Natural killer cell (primary cell): ENCODE results near the gene FKBP9. TPM values are rescaled to one million over a fixed set of nuclear protein-coding genes. Genes with fewer than 3 reads are reported as not detected.
"Not testable (repeated sequence)": the region's sequence is repeated elsewhere in the genome, so short reads cannot be mapped to it uniquely, and the experiment has no call there.

Experiments
- ATAC-seq, 3 donors: fragments of 150-1000 bp in 2 of 3; fragments of 200-7000 bp in 1 of 3; cut with Tn5 transposase; 1 replicate in 1 of 3; 2 replicates in 2 of 3; pipeline ENCODE4 v1.10.0; 2021; ENCODE audit warnings: mild to moderate bottlenecking in 2 of 3, moderate library complexity in 2 of 3
- DNase-seq, 2 donors: peaks; one replicate each; pipeline versions ENCODE4 v3.0.0 to v3.0.0-alpha.2; 2013 to 2021; ENCODE audit warnings: mixed read lengths in 1 of 2
- H3K27ac ChIP-seq: one replicate; pipeline ENCODE4 v1.5.1; 2013; ENCODE audit warnings: mild to moderate bottlenecking, low read length
- H3K27me3 ChIP-seq: one replicate; pipeline ENCODE4 v1.6.1; 2013; ENCODE audit warnings: low read length; ENCODE audit not compliant: control insufficient read depth, insufficient read depth
- H3K36me3 ChIP-seq: one replicate; pipeline ENCODE4 v1.6.1; 2013; ENCODE audit warnings: low read length; ENCODE audit not compliant: control insufficient read depth, insufficient read depth
- H3K4me1 ChIP-seq: one replicate; pipeline ENCODE4 v1.6.1; 2013; ENCODE audit warnings: low read length; ENCODE audit not compliant: control insufficient read depth, insufficient read depth
- H3K4me3 ChIP-seq: one replicate; pipeline ENCODE4 v1.5.1; 2013; ENCODE audit warnings: low read length
- H3K9me3 ChIP-seq: one replicate; pipeline ENCODE4 v1.6.1; 2013; ENCODE audit warnings: low read length; ENCODE audit not compliant: control insufficient read depth, insufficient read depth
- H3K27ac Mint-ChIP-seq, 2 donors: one replicate each; pipeline ENCODE4 v1.8.0; 2022; ENCODE audit warnings: mild to moderate bottlenecking in 2 of 2, mixed read lengths in 2 of 2, moderate library complexity in 1 of 2
- H3K27me3 Mint-ChIP-seq, 2 donors: one replicate each; pipeline ENCODE4 v1.8.0; 2022; ENCODE audit warnings: low read depth in 2 of 2, mixed read lengths in 2 of 2
- H3K36me3 Mint-ChIP-seq: one replicate; pipeline ENCODE4 v1.8.0; 2022; ENCODE audit warnings: mixed read lengths
- H3K4me1 Mint-ChIP-seq, 2 donors: one replicate each; pipeline ENCODE4 v1.8.0; 2022; ENCODE audit warnings: mixed read lengths in 2 of 2
- H3K4me3 Mint-ChIP-seq: one replicate; pipeline ENCODE4 v1.8.0; 2022; ENCODE audit warnings: mild to moderate bottlenecking, moderate library complexity, mixed read lengths
- H3K9me3 Mint-ChIP-seq, 2 donors: one replicate each; pipeline ENCODE4 v1.8.0; 2022; ENCODE audit warnings: mixed read lengths in 2 of 2
- WGBS: methylation state at CpG from one replicate; pipeline ENCODE4 v1.1.7; 2013; ENCODE audit warnings: missing lambda C conversion rate; ENCODE audit not compliant: insufficient coverage; 5-methylcytosine and 5-hydroxymethylcytosine counted together
- intact Hi-C: fragments of 100-400 bp; cut with micrococcal nuclease; formaldehyde crosslinking; loops from one replicate; pipeline ENCODE4 v1.14.2; 2022
- total RNA-seq, 4 donors: library from RNA; stranded (reverse); fragments of 120-200 nt in 1 of 4; gene quantifications; one replicate each; pipeline versions ENCODE4 v1.2.3 to v1.2.4, GENCODE V29; 2013 to 2022
- TF ChIP-seq, protein P1 (sequence below): fragments of 200-600 bp; IDR thresholded peaks from one replicate; pipeline ENCODE4 v1.8.0; 2022; ENCODE audit warnings: antibody characterized with exemption

Gene FKBP9
- total RNA-seq, 3 donors from 2014 or later (not counting 1 experiment from before 2014, with no cell fraction given), result 2.3 TPM; not detected in 2

DNA sequence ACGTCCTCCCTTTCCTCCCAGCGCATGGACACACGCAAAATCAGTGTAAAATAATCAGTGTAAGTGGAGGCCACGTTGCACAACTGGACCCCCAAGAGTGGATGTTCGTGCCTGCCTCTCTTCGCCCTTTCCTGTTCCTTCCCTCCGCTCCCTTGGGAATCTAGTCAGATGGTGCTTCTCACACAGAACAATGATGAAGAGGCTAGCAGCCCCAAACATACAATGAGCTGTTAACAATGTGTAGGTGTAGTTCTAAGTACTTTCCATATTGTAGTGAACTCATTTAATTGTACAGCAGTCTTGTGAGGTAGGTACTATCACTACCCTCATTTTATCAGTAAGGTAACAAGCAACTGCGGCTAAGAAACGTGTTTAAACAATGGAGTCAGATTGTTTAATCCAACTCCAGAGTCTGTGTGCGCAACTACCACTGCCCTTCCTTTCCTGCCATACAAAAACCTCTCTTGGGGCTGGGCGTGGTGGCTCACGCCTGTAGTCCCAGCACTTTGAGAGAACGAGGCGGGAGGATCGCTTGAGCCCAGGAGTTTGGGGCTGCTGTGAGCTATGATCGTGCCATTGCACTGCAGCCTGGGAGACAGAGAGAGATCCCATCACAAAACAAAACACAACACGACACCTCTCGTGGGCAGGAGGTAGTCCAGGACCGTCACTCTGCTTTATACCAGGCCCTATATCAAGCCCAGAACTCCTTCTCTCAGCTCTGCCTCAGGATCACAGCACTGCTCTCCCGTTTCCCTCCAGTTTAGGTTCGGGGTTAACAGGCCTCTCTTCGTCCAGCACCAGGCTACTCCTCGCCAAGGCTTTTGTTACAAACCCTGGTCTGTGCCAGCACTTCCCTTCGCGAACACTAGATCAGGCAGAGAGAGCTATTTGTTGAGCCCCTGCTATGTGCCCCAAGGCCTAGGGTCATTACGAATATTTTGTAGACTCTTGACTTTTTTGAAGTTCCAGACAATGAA lies 1.1 kb downstream of the FKBP9 start:
- intact Hi-C loops, result no loop called here
- H3K36me3 Mint-ChIP-seq, result no peaks in the 10 kb centered on the region
- peaks cover 20 to 40% of the 10 kb centered on the region in 2 donors for H3K27me3 Mint-ChIP-seq
- no peak overlapping the region for H3K27ac Mint-ChIP-seq
- no peak overlapping the region for H3K27ac ChIP-seq
- WGBS, result 83% methylated on average over 25 of the region's 26 CpGs
- peaks cover 8% of the 10 kb centered on the region for H3K4me1 ChIP-seq
- H3K27me3 ChIP-seq, result peaks cover 18% of the 10 kb centered on the region
- no peaks in the 10 kb centered on the region for H3K36me3 ChIP-seq
- H3K9me3 Mint-ChIP-seq, result no peaks in the 10 kb centered on the region
- TF ChIP-seq, protein P1, sequence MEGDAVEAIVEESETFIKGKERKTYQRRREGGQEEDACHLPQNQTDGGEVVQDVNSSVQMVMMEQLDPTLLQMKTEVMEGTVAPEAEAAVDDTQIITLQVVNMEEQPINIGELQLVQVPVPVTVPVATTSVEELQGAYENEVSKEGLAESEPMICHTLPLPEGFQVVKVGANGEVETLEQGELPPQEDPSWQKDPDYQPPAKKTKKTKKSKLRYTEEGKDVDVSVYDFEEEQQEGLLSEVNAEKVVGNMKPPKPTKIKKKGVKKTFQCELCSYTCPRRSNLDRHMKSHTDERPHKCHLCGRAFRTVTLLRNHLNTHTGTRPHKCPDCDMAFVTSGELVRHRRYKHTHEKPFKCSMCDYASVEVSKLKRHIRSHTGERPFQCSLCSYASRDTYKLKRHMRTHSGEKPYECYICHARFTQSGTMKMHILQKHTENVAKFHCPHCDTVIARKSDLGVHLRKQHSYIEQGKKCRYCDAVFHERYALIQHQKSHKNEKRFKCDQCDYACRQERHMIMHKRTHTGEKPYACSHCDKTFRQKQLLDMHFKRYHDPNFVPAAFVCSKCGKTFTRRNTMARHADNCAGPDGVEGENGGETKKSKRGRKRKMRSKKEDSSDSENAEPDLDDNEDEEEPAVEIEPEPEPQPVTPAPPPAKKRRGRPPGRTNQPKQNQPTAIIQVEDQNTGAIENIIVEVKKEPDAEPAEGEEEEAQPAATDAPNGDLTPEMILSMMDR, result no peak
- H3K9me3 ChIP-seq, result no peaks in the 10 kb centered on the region
- no peak overlapping the region for H3K4me3 ChIP-seq
- DNase-seq, result no peak
- ATAC-seq, result no peak
- H3K4me1 Mint-ChIP-seq, result peaks cover 5 to 6% of the 10 kb centered on the region in 2 donors
- H3K4me3 Mint-ChIP-seq, result peak overlapping the region; percentile 76

DNA sequence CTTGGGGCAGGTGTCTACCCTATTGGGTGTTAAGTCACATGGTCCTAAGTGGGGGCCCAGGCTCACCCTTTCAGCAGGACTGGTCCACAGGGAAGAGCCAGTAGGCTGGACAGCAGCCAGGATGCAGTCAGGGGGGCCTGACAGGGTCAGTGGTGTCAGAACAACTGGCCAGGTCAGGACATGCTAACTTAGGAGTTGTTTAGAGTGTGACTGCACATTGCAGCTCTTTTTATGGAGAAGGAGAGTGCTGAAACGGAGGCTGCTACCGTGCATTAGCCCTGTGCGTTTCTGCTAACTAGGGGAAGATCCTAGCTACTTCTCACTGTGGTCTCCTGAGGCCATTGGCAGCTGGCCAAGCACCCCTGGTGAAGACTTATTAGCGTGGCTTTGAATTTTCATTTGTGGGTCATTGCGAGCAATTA lies 6.7 kb downstream of the FKBP9 start:
- H3K9me3 Mint-ChIP-seq, H3K9me3 ChIP-seq, H3K36me3 ChIP-seq, H3K4me3 Mint-ChIP-seq, H3K27ac Mint-ChIP-seq, H3K27me3 ChIP-seq, H3K4me3 ChIP-seq, H3K27ac ChIP-seq, H3K4me1 Mint-ChIP-seq, DNase-seq, H3K36me3 Mint-ChIP-seq, H3K4me1 ChIP-seq, intact Hi-C loops: not testable (repeated sequence)
- ATAC-seq, result peak in 1 of 3 donors; percentile 33
- 7% methylated on average over 3 of the region's 5 CpGs for WGBS
- peaks cover 13 to 32% of the 10 kb centered on the region in 2 donors for H3K27me3 Mint-ChIP-seq

DNA sequence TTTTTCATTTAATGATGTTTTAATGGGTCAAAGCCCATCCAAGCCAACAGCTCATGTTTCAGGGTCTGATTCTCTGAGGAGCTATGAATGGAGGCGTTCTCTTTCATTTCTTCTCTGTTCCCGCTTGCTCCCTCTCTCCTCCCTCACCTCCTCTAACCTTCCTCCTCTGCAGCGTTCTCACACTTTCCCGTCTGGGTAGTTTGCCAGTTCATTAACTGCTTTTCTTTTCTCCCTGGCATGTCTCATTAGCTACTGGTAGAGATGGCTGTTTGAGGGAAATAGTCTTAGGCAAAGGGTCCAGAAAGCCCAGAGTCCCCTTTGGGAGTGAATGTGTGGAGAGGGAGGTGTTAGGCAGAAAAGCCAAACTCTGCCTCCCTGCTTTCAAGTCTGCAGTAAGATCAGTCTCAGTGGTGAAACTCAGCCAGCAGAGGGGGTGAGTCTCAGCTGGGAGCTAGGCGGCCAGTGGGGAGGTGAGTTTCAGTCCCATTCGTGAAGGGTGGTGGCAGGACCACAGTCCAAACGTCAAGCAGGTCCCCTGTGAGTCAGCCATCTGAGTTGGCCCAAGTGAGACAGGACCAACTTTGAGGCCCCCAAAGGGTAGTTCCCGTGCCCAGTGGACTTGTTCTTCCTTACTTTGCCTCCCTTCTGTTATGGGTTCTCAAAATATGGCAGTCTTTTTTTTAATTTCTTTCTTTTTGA lies 7.4 kb downstream of the FKBP9 start:
- DNase-seq, intact Hi-C loops: not testable (repeated sequence)

DNA sequence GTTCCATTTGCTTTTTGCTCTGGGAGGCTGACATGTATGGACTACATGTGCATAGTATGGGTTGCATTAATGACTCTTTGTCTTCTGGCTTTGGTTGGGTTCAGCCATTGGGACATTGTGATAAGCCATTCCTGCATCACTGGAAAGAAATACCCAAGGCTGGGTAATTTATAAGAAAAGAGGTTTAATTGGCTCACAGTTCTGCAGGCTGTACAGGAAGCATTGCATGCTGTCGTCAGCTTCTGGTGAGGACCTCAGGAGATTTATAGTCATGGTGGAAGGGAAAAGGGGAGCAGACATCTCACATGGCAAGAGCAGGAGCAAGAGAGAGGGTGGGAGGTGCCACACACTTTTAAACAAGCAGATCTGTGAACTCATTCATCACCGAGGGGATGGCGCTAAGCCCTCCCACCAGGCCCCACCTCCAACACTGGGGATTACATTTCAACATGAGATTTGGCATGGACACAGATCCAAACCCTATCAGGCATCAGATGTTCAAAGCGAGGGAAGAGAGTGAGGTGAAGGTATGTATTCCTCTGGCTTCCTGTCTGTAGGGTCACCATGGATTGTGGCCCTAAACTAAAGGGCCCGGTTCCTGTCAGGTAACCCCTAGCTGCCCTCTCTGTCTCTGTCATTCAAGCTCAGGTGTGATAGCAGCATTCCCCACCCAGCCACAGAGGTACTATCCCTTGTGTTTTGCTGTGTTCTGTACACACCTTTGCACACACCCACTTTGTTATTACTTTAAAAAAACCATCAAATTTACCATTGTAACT lies 9.4 kb downstream of the FKBP9 start:
- H3K27me3 Mint-ChIP-seq, result peaks cover 7 to 10% of the 10 kb centered on the region in 2 donors
- H3K9me3 Mint-ChIP-seq, H3K4me3 Mint-ChIP-seq, H3K4me1 Mint-ChIP-seq, H3K27ac ChIP-seq, DNase-seq, H3K27me3 ChIP-seq, H3K36me3 Mint-ChIP-seq, H3K4me1 ChIP-seq, H3K4me3 ChIP-seq, H3K36me3 ChIP-seq, H3K9me3 ChIP-seq, H3K27ac Mint-ChIP-seq, ATAC-seq, intact Hi-C loops: not testable (repeated sequence)
- no CpG with 5 or more reads among the region's 5 CpGs for WGBS

More for the DNA sequence above, 7.4 kb downstream of the FKBP9 start:
- H3K4me3 ChIP-seq, H3K4me1 Mint-ChIP-seq, H3K27me3 ChIP-seq, H3K36me3 ChIP-seq, H3K9me3 ChIP-seq, H3K9me3 Mint-ChIP-seq, H3K36me3 Mint-ChIP-seq, H3K27ac ChIP-seq, H3K4me1 ChIP-seq, H3K4me3 Mint-ChIP-seq, H3K27ac Mint-ChIP-seq: not testable (repeated sequence)
- H3K27me3 Mint-ChIP-seq, result peaks cover 9 to 25% of the 10 kb centered on the region in 2 donors
- 13% methylated on average over 3 of the region's 8 CpGs for whole genome bisulfite sequencing
- peak; percentile 81 to 95 (median 92) for ATAC-seq

DNA sequence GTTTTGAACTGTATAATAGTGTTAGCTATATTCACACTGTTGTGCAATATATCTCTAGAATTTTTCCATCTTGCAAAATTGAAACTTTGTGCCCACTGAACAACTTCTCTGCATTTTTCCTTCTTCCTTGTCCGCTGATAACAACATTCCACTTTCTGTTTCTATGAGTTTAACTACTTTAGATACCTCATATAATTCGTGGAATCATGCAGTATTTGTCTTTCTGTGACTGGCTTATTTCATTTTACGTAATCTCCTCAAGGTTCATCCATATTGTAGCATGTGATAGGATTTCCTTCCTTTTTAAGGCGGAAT lies 10.0 kb downstream of the FKBP9 start:
- H3K9me3 Mint-ChIP-seq, H3K4me1 ChIP-seq, H3K9me3 ChIP-seq, ATAC-seq, H3K4me3 Mint-ChIP-seq, H3K36me3 Mint-ChIP-seq, H3K4me1 Mint-ChIP-seq, H3K36me3 ChIP-seq, H3K27ac Mint-ChIP-seq, intact Hi-C loops, H3K27me3 ChIP-seq, H3K4me3 ChIP-seq, H3K27ac ChIP-seq, DNase-seq: not testable (repeated sequence)
- 100% methylated on average over 1 of the region's 4 CpGs for WGBS
- peaks cover 7 to 10% of the 10 kb centered on the region in 2 donors for H3K27me3 Mint-ChIP-seq

DNA sequence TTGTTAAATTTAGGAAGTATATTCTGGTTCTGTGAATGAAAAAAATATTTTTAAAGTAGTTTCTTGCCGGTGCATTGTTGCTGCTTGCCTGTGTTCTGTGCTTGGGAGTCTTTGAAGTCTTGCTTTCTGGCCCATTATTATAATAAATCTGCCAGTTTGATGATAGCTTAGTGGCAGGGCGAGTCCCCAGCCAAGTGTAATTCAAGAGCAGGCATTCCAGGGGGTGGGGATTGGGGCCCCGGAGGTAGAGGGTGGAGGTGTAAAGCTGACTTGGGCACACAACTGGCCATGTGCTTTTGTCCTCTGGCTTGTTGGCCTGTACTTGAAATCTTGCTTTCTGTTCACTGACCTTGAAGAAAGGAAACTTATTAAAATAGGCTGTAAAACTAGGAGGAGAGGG lies 14.7 kb downstream of the FKBP9 start:
- intact Hi-C loops, H3K4me3 ChIP-seq, H3K4me3 Mint-ChIP-seq, H3K9me3 Mint-ChIP-seq, H3K27ac Mint-ChIP-seq, H3K27me3 ChIP-seq, DNase-seq, H3K27ac ChIP-seq, H3K4me1 ChIP-seq, H3K4me1 Mint-ChIP-seq, H3K9me3 ChIP-seq, H3K36me3 Mint-ChIP-seq, ATAC-seq, H3K36me3 ChIP-seq: not testable (repeated sequence)
- peaks cover 3 to 16% of the 10 kb centered on the region in 2 donors for H3K27me3 Mint-ChIP-seq
- 100% methylated on average over 1 of the region's 3 CpGs for WGBS
